Gastrocnemius medialis (tissue), 4 donors: Measurements from ENCODE around the gene CENPX.

Experiments used
- POLR2A ChIP-seq, 2 donors: fragments of 450-650 bp; IDR thresholded peaks; one replicate each; pipeline ENCODE4 v1.6.1; 2017; ENCODE audit warnings: antibody characterized with exemption in 2 of 2, mild to moderate bottlenecking in 2 of 2, moderate library complexity in 2 of 2
- TF ChIP-seq, protein P1 (sequence below), 5 experiments: fragments of 450-650 bp in 3 of 5; fragments of 200-600 bp in 2 of 5; sonication (generic) in 2 of 5; IDR thresholded peaks in 4 of 5; conservative IDR thresholded peaks in 1 of 5; 1 replicate in 4 of 5; 2 replicates in 1 of 5; pipeline ENCODE4 v1.5.1; 2016 to 2019; ENCODE audit warnings: antibody characterized with exemption in 5 of 5, mild to moderate bottlenecking in 3 of 5, moderate library complexity in 3 of 5

DNA sequence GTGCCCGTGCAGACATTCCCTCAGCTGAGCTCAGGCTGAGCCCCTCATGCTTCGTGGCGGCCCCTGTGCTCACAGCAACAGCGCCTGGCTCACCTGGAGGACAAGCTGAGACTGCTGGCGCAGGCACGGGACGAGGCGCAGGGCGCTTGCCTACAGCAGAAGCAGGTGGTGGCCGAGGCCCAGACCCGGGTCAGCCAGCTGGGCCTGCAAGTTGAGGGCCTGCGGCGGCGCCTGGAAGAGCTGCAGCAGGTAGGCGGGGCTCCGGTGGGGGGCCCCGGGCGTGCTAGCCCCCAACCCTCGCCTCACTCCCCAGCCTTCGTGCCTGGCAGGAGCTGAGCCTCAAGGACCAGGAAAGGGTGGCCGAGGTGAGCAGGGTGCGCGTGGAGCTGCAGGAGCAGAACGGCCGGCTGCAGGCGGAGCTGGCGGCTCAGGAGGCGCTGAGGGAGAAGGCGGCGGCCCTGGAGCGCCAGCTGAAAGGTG, 7.4 kb upstream of the CENPX start:
- TF ChIP-seq, protein P1, sequence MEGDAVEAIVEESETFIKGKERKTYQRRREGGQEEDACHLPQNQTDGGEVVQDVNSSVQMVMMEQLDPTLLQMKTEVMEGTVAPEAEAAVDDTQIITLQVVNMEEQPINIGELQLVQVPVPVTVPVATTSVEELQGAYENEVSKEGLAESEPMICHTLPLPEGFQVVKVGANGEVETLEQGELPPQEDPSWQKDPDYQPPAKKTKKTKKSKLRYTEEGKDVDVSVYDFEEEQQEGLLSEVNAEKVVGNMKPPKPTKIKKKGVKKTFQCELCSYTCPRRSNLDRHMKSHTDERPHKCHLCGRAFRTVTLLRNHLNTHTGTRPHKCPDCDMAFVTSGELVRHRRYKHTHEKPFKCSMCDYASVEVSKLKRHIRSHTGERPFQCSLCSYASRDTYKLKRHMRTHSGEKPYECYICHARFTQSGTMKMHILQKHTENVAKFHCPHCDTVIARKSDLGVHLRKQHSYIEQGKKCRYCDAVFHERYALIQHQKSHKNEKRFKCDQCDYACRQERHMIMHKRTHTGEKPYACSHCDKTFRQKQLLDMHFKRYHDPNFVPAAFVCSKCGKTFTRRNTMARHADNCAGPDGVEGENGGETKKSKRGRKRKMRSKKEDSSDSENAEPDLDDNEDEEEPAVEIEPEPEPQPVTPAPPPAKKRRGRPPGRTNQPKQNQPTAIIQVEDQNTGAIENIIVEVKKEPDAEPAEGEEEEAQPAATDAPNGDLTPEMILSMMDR (IDR thresholded peaks at IDR 0.05 in 4 of 5, conservative IDR thresholded peaks at IDR 0.05 in 1 of 5): no peak
- TF ChIP-seq POLR2A (IDR thresholded peaks at IDR 0.05): no peak
